IMR-90 (cell line): ENCODE results near the gene CCDC85B. TPM values are rescaled to one million over a fixed set of nuclear protein-coding genes. Genes with fewer than 3 reads are reported as not detected.

Experiments
- ATAC-seq: fragments of 200-7000 bp; cut with Tn5 transposase; 2 replicates; pipeline ENCODE4 v1.9.1; 2020; ENCODE audit warnings: low read depth, mild to moderate bottlenecking, moderate library complexity
- BruUV-seq: library from RNA; stranded (reverse); fragments of 400-500 nt; replicated peaks from 2 replicates; lab custom pipeline; 2021; lab: Mats Ljungman, UMichigan
- CTCF ChIA-PET: fragments of 300-600 bp; formaldehyde crosslinking; extraction: SDS; loops from one replicate; lab custom pipeline; 2021; ENCODE audit warnings: antibody characterized with exemption; lab: Yijun Ruan, JAX
- POLR2A ChIA-PET: fragments of 300-600 bp; sonication (Branson Sonifier 250); formaldehyde crosslinking; loops from one replicate; lab custom pipeline; 2022; ENCODE audit warnings: antibody characterized with exemption; ENCODE audit not compliant: unreplicated experiment; lab: Charles Lee
- DNase-seq: peaks from one replicate; pipeline ENCODE4 v3.0.0; 2013
- H2AFZ ChIP-seq: replicated peaks from 2 replicates; pipeline ENCODE3; 2013; ENCODE audit warnings: low read length, mild to moderate bottlenecking; ENCODE audit not compliant: poor library complexity
- H2AK5ac ChIP-seq: 2 replicates; pipeline ENCODE4 v1.6.1; 2013; ENCODE audit warnings: low read depth, low read length, inconsistent platforms
- H2AK9ac ChIP-seq: replicated peaks from 2 replicates; pipeline ENCODE3; 2013; ENCODE audit warnings: mild to moderate bottlenecking, low read depth, low read length, moderate library complexity; ENCODE audit not compliant: poor library complexity
- H2BK120ac ChIP-seq: 2 replicates; pipeline ENCODE4 v1.6.1; 2013; ENCODE audit warnings: low read depth, low read length, inconsistent platforms
- H2BK15ac ChIP-seq: 3 replicates; pipeline ENCODE4 v1.6.1; 2013; ENCODE audit warnings: low read depth, low read length, inconsistent platforms
- H2BK20ac ChIP-seq: 2 replicates; pipeline ENCODE4 v1.6.1; 2013; ENCODE audit warnings: low read depth, mild to moderate bottlenecking, inconsistent platforms, low read length, moderate library complexity
- H2BK5ac ChIP-seq: 2 replicates; pipeline ENCODE4 v1.6.1; 2013; ENCODE audit warnings: mild to moderate bottlenecking, low read depth, low read length, inconsistent platforms; ENCODE audit not compliant: poor library complexity, severe bottlenecking
- H3K14ac ChIP-seq: replicated peaks from 2 replicates; pipeline ENCODE4 v1.6.1; 2013; ENCODE audit warnings: low read depth, low read length, inconsistent platforms
- H3K18ac ChIP-seq: 2 replicates; pipeline ENCODE4 v1.6.1; 2013; ENCODE audit warnings: low read depth, low read length, control low read depth
- H3K23ac ChIP-seq: 2 replicates; pipeline ENCODE4 v1.6.1; 2013; ENCODE audit warnings: low read depth, low read length, inconsistent platforms
- H3K27ac ChIP-seq: 2 replicates; pipeline ENCODE4 v1.5.1; 2013; ENCODE audit warnings: mild to moderate bottlenecking, control low read depth, low read length; ENCODE audit not compliant: insufficient read depth
- H3K27me3 ChIP-seq: 2 replicates; pipeline ENCODE4 v1.6.1; 2013; ENCODE audit warnings: low read length; ENCODE audit not compliant: control insufficient read depth, insufficient read depth
- H3K36me3 ChIP-seq: 2 replicates; pipeline ENCODE4 v1.6.1; 2013; ENCODE audit warnings: low read length, mixed read lengths; ENCODE audit not compliant: control insufficient read depth, insufficient read depth
- H3K4ac ChIP-seq: 2 replicates; pipeline ENCODE4 v1.6.1; 2013; ENCODE audit warnings: low read depth, low read length, inconsistent platforms
- H3K4me1 ChIP-seq: 2 replicates; pipeline ENCODE4 v1.6.1; 2013; ENCODE audit warnings: low read length, mixed read lengths; ENCODE audit not compliant: control insufficient read depth, insufficient read depth
- H3K4me2 ChIP-seq: 2 replicates; pipeline ENCODE4 v1.6.1; 2013; ENCODE audit warnings: low read depth, mild to moderate bottlenecking, control low read depth, low read length, moderate library complexity
- H3K4me3 ChIP-seq: 2 replicates; pipeline ENCODE4 v1.5.1; 2013; ENCODE audit warnings: low read depth, mild to moderate bottlenecking, control low read depth, low read length, moderate library complexity; ENCODE audit not compliant: insufficient read depth
- H3K56ac ChIP-seq: 2 replicates; pipeline ENCODE4 v1.6.1; 2013; ENCODE audit warnings: low read length, inconsistent platforms; ENCODE audit not compliant: insufficient read depth; ENCODE audit errors: extremely low read depth
- H3K79me1 ChIP-seq, 2 experiments: 2 replicates each; pipeline ENCODE4 v1.6.1; 2013; ENCODE audit warnings: low read length in 2 of 2, inconsistent platforms in 1 of 2, low read depth in 1 of 2
- H3K9ac ChIP-seq: 2 replicates; pipeline ENCODE4 v1.6.1; 2013; ENCODE audit warnings: low read depth, low read length, control low read depth
- H3K9me1 ChIP-seq: 2 replicates; pipeline ENCODE4 v1.6.1; 2013; ENCODE audit warnings: low read length, inconsistent platforms; ENCODE audit not compliant: insufficient read depth
- H3K9me3 ChIP-seq: 2 replicates; pipeline ENCODE4 v1.6.1; 2013; ENCODE audit warnings: low read length; ENCODE audit not compliant: control insufficient read depth, insufficient read depth
- H4K20me1 ChIP-seq: 2 replicates; pipeline ENCODE4 v1.6.1; 2013; ENCODE audit warnings: low read length, inconsistent platforms; ENCODE audit not compliant: insufficient read depth
- H4K5ac ChIP-seq: 2 replicates; pipeline ENCODE4 v1.6.1; 2013; ENCODE audit warnings: mild to moderate bottlenecking, low read depth, low read length, control low read depth
- H4K8ac ChIP-seq, 2 experiments: 2 replicates each; pipeline ENCODE4 v1.6.1; 2013; ENCODE audit warnings: low read depth in 2 of 2, low read length in 2 of 2, control low read depth in 1 of 2, inconsistent platforms in 1 of 2
- H4K91ac ChIP-seq: 2 replicates; pipeline ENCODE4 v1.6.1; 2013; ENCODE audit warnings: low read depth, low read length, inconsistent platforms; ENCODE audit not compliant: insufficient read depth
- BHLHE40 ChIP-seq: fragments of 150-350 bp; IDR thresholded peaks from 2 replicates; pipeline ENCODE4 v1.6.1; 2016; ENCODE audit warnings: mild to moderate bottlenecking, low read depth, low read length
- CHD1 ChIP-seq: IDR thresholded peaks from 2 replicates; pipeline ENCODE4 v1.6.1; 2012; ENCODE audit warnings: low read depth, low read length, improper control_type of control experiment
- FOS ChIP-seq: fragments of 150-350 bp; IDR thresholded peaks from 2 replicates; pipeline ENCODE4 v1.6.1; 2016; ENCODE audit warnings: low read depth, low read length
- MAFK ChIP-seq: IDR thresholded peaks from 2 replicates; pipeline ENCODE4 v1.6.1; 2012; ENCODE audit warnings: low read depth, low read length, improper control_type of control experiment
- MXI1 ChIP-seq: IDR thresholded peaks from 2 replicates; pipeline ENCODE4 v1.6.1; 2012; ENCODE audit warnings: low read depth, mild to moderate bottlenecking, low read length, moderate library complexity, borderline replicate concordance
- NFE2L2 ChIP-seq: fragments of 150-350 bp; IDR thresholded peaks from 2 replicates; pipeline ENCODE4 v1.6.1; 2016; ENCODE audit warnings: low read depth, mild to moderate bottlenecking, low read length
- POLR2A ChIP-seq: IDR thresholded peaks from 2 replicates; pipeline ENCODE4 v1.6.1; 2012; ENCODE audit warnings: mild to moderate bottlenecking, low read depth, low read length
- RAD21 ChIP-seq: IDR thresholded peaks from 2 replicates; pipeline ENCODE4 v1.6.1; 2012; ENCODE audit warnings: low read length, improper control_type of control experiment
- WGBS, 2 experiments: methylation state at CpG; one replicate each; pipeline versions ENCODE4 v1.1.5 to v1.1.7; 2013; ENCODE audit warnings: missing lambda C conversion rate in 2 of 2; ENCODE audit not compliant: insufficient read length in 1 of 2; ENCODE audit errors: extremely low coverage in 2 of 2; 5-methylcytosine and 5-hydroxymethylcytosine counted together
- dilution Hi-C: fragments of 300-500 bp; cut with HindIII; formaldehyde crosslinking; loops from one replicate; pipeline ENCODE4 v1.14.3; 2018; ENCODE audit warnings: low sequenced_read_pairs; ENCODE audit not compliant: unreplicated experiment
- in situ Hi-C: fragments of 300-500 bp; cut with MboI; formaldehyde crosslinking; loops from 3 replicates; pipeline ENCODE4 v1.14.3; 2019; ENCODE audit warnings: low sequenced_read_pairs, inconsistent platforms, mixed read lengths
- intact Hi-C: fragments of 100-400 bp; cut with micrococcal nuclease; formaldehyde crosslinking; loops from 2 replicates; pipeline ENCODE4 v1.10.0; 2022
- polyA plus RNA-seq, 3 experiments: library from polyadenylated mRNA; depleted of rRNA; stranded (reverse); fragments of >200 nt; gene quantifications; 2 replicates each; pipeline ENCODE4 v1.2.3, GENCODE V29; 2012; ENCODE audit warnings: low replicate concordance in 1 of 3
- total RNA-seq: library from RNA; depleted of rRNA; stranded (reverse); fragments of >200 nt; gene quantifications from 2 replicates; pipeline ENCODE4 v1.2.3, GENCODE V29; 2012
- TF ChIP-seq, protein P1 (sequence below): fragments of 150-350 bp; IDR thresholded peaks from 2 replicates; pipeline ENCODE4 v1.6.1; 2016; ENCODE audit warnings: low read depth, mild to moderate bottlenecking, low read length, moderate library complexity, borderline replicate concordance

CCDC85B gene
- total and polyA plus RNA-seq, 2 of the 4 experiments (the other 2 are of a cell fraction) = 17.6 to 35.4 TPM

DNA sequence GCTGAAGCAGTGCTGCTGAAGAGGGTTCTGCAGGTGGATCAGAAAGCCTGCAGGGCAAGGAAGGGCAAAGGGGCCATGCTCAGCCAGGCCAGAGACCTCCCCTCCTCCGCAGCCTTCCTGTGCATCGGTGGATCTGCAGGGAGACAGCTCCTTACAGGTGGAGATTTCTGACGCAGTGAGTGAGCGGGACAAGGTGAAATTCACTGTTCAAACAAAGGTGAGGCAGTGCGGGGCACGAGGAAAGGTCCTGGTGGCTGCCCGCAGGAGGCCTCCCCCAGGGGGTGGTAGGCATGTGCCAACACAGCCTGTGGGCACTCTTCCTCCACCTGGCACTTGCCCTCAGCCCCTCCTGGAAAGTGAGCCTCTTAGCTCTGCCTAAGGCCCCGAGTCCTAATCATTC lies 41.1 kb upstream of the CCDC85B start:
- Histone ChIP-seq H3K56ac (no peak overlapping the region), H2BK20ac (no peak overlapping the region), H4K91ac (no peak overlapping the region), H3K9me3 (no peaks in the 10 kb centered on the region), H4K8ac (no peak overlapping the region), H3K4me3 (no peak overlapping the region), H3K18ac (no peak overlapping the region), H3K4me1 (no peaks in the 10 kb centered on the region; the same call in 1 of the 2 replicates), H2AK9ac (peak overlapping the region; percentile 76), H4K20me1 (peaks cover 44% of the 10 kb centered on the region), H4K5ac (no peak overlapping the region), H3K27me3 (no peaks in the 10 kb centered on the region), H3K36me3 (peaks cover 37% of the 10 kb centered on the region), H3K9ac (no peak overlapping the region), H3K79me1 (peaks cover 15 to 33% of the 10 kb centered on the region in 2 experiments), H2AK5ac (no peak overlapping the region), H2AFZ (no peak overlapping the region), H3K27ac (no peak overlapping the region), H3K4ac (peak overlapping the region; percentile 35; the same call in 1 of the 2 replicates), H3K9me1 (peaks cover 16% of the 10 kb centered on the region; the same call in 1 of the 2 replicates), H2BK120ac (no peak overlapping the region), H3K4me2 (no peak overlapping the region), H2BK15ac (no peak overlapping the region), H3K14ac (no peak overlapping the region), H2BK5ac (no peak overlapping the region), H3K23ac (no peak overlapping the region; the same call in 1 of the 2 replicates)
- intact Hi-C loops (no loop called here), in situ Hi-C loops (no loop called here), dilution Hi-C loops (no loop called here)
- DNase-seq = no peak
- ChIA-PET CTCF (interaction anchor here (0.5 kb wide), 1 partner anchor 32 kb away, joined by 5 read pairs; no protein-coding TSS in a partner anchor), POLR2A (no interaction called here)
- no peak for ATAC-seq
- WGBS, 2 experiments = 70% methylated on average over 3 of the region's 8 CpGs; no CpG with 5 or more reads in 1 of the 2 experiments
- TF ChIP-seq MXI1 = no peak
- TF ChIP-seq, protein P1, sequence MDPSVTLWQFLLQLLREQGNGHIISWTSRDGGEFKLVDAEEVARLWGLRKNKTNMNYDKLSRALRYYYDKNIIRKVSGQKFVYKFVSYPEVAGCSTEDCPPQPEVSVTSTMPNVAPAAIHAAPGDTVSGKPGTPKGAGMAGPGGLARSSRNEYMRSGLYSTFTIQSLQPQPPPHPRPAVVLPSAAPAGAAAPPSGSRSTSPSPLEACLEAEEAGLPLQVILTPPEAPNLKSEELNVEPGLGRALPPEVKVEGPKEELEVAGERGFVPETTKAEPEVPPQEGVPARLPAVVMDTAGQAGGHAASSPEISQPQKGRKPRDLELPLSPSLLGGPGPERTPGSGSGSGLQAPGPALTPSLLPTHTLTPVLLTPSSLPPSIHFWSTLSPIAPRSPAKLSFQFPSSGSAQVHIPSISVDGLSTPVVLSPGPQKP = no peak
- TF ChIP-seq MAFK = no peak
- no peak for TF ChIP-seq BHLHE40
- no peak for TF ChIP-seq RAD21
- no peak for TF ChIP-seq POLR2A
- TF ChIP-seq NFE2L2 = no peak
- TF ChIP-seq CHD1 = no peak
- no peak for TF ChIP-seq FOS
- no TSS peak for BruUV-seq
